SW 1271 (cell line): Measurements from ENCODE around the gene ZNF341.

Source experiments
- DNase-seq, 2 experiments: peaks; one replicate each; lab custom pipeline; 2025; lab: John Stamatoyannopoulos, UW

The ZNF341 gene

DNA sequence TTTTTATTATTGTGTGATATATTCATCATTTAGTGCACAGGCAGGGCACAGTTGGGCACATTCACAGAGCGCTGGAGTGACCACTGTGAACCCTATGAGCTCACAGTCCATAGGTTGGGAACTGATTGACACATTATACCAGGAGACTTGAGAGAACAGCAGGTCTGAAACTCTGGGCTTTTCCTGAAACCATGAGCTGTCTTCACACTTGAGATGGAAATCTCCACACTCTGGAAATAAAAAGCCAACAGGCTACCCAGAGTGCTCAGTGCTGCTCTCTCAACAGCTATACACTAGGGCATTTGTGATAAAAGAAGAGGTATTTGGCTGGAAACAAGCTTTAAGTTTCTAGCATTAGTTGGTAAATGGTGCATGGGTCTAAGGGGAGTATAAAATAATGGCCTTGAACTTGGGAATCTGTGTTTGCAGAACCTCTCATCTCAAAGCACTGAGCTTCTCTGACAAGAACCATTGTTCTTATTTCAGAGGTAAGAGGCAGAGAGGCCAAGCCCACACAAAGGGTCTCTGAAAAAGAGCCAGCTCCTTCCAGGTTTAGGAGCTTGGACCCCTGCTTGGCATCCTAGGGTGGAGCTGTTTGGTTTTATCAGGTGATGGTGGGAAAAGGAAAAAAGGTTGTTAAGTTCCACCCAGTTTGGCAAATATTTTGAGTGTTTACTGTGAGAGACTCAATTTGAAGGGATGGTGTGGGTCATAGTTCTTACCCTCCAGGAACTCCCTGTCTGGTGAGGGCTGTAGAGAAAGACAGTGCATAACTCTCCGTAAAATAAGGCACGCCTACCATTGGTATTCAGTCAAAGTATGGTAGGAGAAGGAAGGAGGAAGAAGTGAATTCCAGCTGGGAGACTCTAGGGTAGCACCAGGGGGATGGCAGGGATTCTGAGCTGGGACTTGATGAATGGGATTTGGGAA is 93.8 kb downstream of the ZNF341 start:
- no peak for DNase-seq

DNA sequence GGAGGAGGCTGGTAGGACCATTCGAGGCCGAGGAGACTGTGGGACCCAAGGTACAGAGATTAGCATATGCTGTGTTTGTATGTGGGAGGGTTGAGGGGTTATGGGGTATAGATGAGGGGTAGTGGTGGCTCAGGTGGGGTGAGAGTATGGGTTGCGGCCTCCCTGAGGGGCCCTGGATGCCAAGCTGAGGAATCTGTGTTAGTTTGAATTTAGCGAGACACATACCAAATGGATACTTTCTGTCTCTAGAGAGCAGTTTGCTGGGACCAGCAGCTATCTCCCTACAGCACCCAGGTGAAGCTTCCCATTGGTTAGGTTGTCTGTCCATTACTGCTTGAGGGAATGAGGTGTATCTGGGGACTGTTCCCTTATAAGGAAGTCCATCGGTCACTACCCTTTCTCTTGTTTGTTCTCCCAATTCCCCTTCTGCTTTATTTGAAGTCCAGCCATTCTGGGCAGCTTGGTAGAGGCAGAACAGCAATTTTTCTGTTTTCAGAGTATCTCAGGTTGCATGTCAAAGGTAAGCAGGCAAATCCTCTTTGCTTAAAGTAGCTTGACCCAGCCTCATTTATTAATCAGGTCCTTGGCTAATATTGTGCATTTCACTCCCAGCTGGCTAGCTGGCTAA is 94.6 kb downstream of the ZNF341 start:
- DNase-seq: no peak

DNA sequence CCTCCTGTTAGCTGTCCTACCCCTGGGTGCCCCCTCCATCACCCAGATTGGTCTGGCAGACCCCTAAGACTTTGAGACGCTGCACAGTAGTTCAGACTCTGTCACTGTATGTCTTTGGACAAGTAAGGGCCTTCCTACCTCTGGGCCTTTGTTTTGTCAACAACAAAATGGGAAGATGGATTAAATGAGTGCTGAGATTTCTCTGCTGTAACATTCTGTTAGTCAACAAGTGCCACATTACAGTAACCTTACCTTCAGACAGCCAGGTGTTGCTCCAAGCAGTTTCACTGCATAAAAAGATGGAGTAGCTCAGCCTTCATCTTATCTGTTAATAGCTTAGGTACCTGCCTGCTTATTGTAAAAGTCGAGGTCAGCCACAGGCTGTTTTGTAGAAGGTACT is 95.3 kb downstream of the ZNF341 start:
- DNase-seq: no peak

DNA sequence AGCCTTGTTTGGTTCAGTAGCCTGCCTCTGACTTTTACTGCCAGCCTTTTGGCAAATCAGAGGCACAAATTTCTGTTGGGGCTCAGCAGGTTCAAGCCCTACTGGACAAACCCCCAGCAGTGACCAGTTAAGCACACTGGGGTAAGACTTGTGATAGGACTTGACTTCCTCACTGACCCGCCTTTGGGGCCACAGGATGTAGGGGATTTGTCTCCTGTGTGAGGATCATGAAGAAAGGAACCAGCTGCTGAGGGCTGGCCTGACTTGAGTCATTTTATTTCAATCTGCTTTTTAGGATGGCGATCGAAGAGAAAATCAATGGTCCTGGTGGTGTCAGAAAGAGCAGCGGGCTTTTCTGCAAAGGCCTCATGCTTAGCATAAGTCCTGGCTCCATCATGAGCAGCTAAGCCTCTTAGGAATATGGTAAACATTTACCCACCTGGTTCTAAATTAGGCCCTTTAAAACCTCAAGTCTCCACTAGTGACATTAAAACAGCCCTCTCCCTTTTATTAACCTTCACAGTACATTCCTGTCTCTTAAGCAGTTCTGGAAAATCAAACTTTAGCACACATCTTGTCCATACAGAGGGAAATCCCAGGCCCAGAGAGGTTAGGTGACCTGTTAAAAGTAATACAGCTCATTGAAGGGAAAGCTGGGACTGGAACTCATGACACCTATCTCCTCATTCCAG is 96.0 kb downstream of the ZNF341 start:
- no peak for DNase-seq

DNA sequence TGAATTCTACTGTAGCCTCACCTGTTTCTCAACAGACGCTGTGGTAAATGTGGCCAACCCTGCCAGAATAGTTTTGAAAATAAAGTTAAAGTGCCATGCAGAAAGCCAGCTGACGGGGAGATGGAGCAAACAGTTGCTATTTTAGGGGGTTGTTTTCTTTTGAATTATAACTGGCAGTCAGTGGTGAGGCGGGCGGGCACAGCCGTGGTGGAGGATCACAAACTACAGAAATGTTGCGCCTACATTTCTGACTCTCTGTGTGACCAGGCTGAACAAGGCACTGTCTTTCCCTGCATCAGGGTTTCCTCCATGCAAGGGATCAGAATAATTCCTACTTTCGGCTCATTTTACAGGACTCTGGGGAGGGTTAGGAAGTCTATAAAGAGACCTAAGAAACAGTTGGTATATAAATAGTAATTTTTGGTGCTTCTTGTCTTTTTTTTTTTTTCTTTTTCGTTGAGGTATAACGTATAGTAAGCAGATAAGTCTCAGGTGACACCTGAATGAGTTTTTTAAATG is 96.6 kb downstream of the ZNF341 start:
- DNase-seq: no peak

DNA sequence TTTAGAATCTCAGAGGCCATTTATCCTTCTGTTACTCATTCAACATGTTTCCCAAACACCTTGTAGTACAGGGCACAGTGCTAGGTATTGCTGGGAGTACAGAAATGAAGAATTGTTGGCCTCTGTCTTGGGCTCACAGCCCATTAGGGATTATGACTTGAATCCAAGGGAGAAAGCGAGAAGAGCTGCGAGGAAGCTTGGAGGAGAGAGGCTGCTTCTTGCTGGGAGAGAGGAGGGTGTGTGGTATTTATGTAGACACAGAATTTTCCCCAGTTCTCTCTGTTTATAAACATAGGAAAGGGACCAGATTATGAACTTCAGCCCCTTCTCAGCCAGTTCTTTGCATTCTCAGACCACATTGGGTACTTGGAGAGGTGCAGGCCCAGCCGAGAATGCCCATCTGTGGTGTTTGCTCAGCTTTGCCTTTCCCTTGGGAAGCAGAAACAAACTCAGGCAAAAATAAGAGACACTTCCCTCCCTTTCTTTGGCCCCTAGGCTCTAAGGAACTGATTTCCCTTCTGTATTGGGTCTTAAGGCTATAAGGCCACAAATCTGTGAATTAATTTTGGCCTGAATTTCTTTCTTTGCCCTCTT is 97.3 kb downstream of the ZNF341 start:
- no peak for DNase-seq

DNA sequence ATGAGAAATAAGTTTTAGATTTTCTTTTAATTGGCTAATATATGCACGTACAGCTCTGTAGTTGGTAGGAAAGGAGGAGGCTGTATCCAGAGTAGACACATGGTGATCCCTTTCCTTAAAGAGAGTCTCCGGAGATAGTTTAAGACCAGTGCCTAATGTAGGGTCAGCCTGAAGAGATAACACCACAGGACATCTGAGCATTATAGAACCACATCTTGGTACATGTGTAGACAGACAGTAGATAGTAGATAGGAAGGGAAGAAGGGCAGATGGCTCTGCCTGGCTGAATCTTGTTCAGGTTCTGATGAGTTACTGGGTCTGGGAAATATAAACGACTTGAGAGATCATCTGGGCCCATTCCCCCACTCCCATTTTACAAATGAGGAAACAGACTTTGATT is 97.8 kb downstream of the ZNF341 start:
- DNase-seq: no peak

DNA sequence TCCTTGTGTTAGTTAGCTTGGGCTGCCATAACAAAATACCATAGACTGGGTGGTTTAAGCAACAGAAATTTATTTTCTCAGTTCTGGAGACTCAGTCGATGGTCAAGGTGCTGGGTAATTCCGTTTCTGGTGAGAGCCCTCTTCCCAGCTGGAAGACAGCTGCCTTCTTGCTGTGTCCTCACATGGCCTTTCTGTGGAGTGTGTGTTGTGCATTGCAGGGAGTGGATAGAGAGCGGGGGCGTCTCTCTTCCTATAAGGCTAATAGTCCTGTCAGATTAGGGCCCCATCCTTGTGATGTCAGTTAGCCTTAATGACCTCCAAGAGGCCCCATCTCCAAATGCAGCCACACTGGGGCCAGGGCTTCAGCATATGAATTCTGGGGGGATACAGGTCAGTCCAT is 98.6 kb downstream of the ZNF341 start:
- no peak for DNase-seq

DNA sequence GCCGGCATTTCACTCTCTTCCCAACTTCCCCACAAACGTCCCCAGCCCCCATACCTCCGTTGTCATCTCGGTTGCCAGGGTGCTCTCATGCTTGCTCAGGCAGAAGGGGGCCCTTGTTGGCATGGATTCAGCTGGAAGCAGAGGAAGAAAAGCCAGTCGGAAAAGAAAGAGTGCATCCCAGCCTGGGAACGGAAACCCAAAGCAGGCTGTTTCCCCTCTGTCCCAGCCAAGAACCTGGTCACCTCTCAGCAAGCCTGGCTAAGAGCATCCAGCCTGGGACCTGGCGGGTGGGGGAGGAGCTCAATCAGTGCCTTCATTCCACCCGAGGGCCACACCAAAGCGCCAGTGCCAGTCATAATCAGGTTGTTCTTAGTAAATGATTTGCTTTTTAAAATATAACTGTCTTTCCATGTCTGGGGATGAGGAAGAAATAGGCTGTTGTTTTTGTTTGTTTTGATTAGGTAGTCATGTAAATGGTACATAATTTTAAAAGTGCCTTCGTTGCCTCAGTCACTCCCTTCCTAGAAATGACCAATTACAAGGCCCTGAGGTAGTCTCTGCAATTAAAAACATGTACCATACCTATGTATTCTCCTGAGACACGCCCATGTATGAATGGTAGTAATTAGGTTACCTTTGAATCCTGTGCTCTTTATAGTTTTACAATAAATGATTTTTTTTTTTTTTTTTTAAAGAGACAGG is 100.5 kb downstream of the ZNF341 start:
- DNase-seq: no peak

DNA sequence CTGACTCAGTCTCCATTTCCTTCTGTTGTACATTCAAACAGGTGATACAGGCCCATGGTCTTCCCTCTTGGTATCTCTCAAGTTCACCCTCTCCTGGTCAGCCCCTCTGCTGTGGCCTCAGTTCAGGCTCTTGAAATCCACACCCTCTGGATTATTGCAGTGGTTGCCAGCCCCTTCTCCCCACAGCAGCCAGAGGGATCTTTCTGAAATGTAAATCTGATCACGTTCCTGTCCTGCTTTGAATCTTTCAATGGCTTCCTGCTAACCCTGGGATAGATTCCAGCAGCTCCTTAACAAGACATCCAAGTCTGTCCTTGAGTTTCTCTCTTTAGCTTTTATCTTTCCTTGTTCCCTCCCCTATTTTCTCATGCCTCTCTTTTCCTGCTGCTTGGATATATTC is 101.5 kb downstream of the ZNF341 start:
- no peak for DNase-seq

DNA sequence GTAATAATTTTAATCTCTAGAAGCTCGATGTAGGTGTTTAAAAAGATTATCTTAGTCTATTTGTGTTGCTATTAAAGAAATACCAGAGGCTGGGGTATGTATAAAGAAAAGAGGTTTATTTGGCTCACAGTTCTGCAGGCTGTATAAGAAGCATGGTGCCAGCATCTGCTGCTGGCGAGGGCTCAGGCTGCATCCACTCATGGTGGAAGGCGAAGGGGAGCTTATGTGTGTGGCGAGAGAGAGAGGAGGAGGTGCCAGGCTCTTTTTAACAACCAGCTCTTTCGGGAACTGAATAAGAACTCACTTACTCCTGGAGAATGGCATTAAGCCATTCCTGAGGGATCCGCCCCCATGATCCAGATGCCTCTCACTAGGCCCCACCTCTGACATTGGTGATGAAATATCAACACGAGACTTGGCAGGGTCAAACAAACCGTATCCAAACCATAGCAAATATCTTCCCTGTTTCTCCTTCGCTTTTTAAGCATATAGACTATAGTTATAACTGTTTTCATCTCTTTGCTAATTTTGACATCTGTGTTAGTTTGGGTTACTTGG is 103.9 kb downstream of the ZNF341 start:
- DNase-seq: no peak

DNA sequence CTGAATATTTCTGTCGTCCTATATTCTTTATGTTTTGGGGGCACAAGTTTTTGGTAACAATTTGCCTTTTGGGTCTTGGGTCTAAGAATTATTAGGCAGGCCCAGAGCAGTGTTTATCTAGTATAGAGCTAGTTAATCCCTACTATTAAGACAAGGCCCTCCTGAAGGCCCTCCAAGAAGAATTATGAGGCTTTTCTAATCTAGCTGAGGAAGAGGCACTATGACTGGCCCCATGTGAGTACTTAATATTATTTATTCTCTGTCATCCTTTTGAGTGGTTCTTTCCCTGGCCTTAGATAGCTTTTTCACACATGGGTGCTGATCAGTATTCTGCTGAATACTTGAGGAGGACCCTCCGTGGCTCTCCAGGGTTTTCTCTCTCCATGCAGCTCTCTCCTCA is 104.5 kb downstream of the ZNF341 start:
- no peak for DNase-seq

DNA sequence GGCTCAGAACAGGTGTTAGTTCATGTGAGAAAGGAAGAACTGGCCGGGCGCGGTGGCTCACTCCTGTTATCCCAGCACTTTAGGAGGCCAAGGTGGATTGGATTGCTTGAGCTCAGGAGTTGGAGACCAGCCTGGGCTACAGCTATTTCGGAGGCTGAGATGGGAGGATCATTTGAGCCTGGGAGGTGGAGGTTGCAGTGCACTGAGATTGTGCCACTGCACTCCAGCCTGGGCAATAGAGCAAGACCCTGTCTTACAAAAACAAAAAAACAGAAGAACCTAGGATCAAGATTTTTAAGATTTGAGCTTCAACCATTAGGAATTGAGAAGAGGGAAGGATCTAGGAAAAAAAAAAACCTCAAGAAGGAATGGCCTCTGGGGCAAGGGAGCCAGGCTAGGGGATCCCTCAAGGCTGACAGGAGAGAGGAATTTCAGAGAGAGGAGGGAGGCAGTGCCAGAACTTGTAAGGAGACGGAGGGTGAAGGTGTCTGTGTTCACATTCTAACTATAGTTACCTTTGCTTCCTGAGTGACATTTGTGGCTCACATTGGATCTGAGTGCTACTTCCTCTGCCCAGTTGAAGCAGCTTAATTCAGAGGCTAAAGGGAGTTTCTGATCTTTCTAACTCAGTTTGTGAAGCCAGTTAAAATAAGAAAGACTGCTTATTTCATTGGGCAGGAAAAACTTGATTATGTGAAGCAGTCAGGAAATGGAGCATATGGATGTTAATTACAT is 105.5 kb downstream of the ZNF341 start:
- DNase-seq: no peak

DNA sequence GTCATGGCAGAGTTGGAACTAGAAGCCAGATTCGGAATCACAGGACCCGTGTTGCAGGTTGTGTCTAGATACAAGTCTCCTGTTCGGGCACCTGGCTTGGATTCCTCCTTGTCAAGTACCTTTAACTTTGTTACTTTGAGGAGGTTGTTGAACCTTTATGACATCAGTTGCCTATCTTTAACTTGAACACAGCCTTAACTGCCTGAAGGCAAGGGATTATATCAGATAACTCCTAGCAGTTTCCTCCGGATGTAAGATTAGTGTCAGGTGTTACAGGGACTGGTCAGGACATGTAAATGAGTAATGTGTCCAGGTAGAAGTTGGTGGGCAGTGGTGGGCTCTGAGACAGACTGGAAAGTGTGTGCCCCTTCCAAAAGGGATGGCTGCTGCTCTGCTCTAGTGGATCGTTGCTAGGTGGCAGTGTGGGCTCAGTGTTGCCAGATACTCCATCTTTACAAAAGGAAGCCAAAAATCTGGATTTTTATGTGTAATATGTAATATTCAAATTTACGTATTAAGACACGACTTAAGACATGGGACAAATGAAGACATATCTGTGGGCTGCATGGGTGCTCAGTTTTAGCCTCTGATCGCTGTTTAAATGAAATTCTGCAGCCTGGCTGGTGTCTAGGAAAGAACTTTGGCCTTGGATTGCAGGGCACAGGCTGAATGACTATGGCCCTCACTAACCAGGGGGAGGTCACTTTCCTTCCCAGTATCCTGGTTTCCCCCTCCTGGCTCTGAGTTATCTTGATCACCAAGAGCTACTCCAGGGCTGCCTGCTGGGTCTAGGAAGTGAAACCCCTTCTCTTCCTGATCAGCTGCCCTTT is 106.5 kb downstream of the ZNF341 start:
- DNase-seq: no peak

DNA sequence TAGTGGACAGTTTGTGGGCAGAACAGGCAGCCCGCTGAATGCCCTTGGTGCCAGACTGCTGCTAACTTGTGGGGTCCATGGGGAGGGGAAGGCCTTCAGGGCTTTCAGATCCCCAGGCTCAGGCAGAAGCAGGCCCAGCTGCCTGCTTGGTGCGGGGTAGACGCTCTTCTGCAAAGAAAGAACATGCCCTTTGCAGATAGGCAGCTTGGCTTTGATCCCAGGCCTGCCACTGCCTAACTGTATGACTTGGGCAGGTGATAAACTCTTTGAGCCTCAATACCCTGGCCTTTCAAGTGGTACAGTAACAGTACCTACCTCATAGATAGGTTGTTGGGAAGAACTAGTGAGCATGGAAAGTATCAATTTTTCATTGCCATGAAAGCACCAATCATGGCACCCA is 107.8 kb downstream of the ZNF341 start:
- DNase-seq: no peak

DNA sequence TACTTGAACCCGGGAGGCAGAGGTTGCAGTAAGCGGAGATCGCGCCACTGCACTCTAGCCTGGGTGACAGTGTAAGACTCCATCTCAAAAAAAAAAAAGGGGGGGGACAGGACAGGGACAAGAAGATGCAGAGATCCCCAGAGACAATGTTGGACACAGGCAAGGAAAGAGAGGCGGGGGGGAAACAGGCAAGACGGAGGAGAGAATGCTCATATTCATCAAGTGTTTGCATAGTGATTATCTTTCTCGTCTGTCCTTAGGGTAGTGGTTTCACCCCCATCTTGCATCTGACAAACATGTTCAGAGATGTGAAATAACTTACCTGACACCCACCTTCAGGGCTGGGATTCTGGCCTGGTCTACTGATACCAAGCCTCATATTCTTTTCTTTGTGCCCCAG is 108.4 kb downstream of the ZNF341 start:
- DNase-seq: no peak

DNA sequence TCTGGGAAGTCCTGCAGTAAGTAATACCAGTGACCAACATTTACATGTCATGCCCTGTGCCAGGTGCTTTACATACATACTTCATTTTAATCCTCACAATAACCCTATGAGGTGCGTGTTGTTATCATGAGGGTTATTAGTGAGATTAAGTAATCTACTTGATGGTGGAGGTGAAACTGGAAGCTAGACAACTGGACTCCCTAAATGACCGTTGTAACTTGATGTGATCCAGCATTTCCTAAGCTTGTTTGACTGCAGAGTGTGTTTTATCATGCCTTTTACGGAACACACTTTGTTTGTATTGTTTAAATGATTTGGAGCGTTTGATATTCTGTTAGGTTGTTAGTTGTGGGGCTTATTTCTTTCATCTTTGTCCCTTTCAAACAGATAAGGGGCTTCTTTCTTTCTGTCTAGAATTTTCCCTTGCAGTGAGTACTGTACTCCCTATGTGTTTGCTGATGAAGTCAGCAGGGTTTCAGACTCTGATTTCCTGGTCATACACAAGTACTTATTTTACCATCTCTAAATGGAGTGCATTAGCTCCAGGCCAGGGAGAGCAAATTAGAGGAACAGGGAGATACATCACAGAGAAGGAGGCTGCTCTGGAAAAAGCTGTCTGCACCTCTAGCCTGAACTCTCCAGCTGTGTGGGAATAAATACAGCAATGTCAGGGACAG is 109.1 kb downstream of the ZNF341 start:
- no peak for DNase-seq

DNA sequence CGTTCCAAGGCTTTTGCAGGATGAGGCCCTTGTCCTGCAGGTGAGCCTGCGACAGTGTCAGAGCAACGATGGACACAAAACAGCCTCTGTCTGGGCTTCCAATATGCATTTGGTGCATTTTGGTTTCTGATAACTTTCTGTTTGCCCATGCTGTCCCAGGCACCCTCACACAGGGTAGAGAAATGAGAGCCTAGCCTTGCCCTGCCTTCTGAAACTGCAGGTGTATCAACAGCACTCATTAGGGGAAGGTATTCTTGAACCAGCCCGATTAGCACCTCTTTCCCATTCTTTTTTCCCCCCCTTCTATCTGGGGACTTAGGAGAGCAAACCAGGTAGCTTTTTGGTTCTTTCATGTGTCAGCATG is 109.6 kb downstream of the ZNF341 start:
- no peak for DNase-seq
